ENCODE measurements around the gene ETNK1.
"Not testable (repeated sequence)": the region's sequence is repeated elsewhere in the genome, so short reads cannot be mapped to it uniquely, and the experiment has no call there.

Gene ETNK1

GRCh38 chr12:22686193-22686592, 61.2 kb downstream of the ETNK1 start:
- DNase-seq: no peak

DNA sequence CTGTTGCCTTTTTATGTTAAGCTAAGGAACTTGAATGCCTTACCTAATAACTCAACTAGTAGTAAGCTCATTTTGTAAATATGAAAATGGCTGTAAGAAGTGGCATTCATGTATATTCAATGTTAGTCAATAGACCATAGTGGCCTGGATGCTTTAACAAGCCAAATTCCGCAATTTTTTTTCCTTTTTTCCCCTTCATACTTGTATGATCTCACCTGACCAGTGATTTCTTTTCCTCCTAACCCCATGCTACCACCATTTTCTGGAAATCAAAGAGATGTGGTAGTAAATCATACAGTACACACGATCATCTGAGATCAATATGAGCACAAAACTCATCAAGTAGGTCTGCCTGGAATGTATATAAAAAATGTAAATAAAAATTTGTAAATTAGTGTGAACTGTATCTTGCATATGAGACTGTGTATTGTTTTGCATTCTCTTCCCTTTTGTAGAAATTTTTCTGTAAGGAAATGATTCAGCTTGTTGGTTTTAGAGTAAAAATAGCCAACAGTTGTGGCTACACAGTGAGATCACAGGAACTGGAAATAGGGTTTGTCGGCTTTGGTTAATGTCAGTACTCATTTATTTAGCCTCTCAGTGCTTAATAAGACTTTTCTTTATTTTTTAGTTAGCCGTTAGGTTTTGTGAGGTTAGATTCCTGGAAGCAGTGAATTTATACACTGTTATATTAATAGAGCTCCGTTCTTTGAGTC, 62.5 kb downstream of the ETNK1 start:
- no peak for DNase-seq

DNA sequence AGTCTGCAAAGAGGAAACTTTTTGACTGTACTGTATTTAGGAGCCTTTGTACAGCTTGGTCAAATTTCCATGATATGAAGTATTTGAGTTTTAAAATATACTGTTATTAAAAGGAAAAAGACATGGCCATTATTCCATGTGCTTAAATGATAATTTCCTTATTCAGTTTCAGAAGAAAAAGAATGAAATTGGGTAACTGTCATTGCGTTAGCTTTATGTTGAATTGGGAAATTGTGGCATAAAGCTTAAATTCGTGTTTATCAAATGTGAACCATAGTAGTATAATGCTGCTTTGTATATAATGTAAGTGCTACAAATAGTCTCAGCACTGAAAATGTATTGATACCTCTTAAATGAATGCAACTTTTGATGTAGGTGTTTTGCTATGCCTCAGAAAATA, 64.9 kb downstream of the ETNK1 start:
- no peak for DNase-seq

DNA sequence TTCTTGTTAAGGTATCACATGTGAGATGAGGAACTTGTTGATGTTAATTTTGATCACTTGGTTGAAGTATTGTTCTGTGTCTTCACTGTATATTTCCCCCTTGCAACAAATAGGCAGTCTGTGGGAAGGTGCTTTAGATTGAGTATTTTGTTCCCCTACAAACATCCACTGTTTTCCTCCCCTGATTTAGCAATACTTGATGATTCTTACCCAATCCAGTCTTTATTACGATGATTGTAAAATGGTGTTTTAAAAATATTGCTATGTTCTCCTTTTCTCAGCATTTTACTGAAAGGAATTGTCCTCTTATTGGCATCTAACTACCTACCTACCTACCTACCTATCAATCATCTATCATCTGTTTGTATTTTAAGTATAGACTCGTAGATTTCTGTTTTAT, 66.3 kb downstream of the ETNK1 start:
- no peak for DNase-seq

- DNase-seq: not testable (repeated sequence)
Observed at GRCh38 chr12:22692467-22692866, 67.5 kb downstream of the ETNK1 start.

GRCh38 chr12:22692964-22693555, 68.1 kb downstream of the ETNK1 start:
- DNase-seq: no peak

GRCh38 chr12:22698576-22698975, 73.6 kb downstream of the ETNK1 start:
- no peak for DNase-seq

DNA sequence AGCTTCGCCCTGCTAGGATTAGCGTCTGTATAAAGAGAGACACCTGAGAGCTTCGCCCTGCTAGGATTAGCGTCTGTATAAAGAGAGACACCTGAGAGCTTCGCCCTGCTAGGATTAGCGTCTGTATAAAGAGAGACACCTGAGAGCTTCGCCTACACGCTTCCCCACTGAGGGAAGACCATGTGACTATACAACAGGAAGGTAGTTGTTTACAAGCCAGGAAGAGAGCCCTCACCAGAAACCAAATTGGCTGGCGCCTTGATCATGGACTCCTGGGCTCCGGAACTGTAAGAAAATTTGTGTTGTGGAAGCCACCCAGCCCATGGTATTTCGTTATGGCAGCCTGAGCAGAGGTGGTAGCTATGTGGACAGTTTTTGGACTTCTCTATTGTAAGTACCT, 74.7 kb downstream of the ETNK1 start:
- DNase-seq: not testable (repeated sequence)

DNA sequence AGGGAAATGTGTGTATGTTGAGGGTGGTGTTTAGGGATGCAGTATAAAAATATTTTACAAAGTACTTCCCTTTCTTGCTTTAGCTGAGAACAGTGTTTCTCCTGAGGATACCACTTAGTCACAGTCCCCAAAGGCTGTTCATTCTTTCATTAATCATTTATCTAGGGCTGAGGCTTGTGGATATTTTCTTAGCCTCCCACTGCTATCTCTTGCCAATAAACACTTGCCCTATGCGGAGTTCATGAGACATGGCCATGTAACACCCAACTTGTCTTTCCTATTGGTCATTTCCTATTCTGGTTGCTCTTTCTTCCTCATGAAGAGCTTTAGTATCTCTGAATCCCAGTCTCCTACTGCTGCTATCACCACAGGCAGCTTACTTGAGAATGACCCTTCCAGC, 75.1 kb downstream of the ETNK1 start:
- no peak for DNase-seq

- not testable (repeated sequence) for DNase-seq
Observed at GRCh38 chr12:22701216-22701809, 76.3 kb downstream of the ETNK1 start.

- no peak for DNase-seq
Observed at GRCh38 chr12:22702690-22703089, 77.7 kb downstream of the ETNK1 start.

DNA sequence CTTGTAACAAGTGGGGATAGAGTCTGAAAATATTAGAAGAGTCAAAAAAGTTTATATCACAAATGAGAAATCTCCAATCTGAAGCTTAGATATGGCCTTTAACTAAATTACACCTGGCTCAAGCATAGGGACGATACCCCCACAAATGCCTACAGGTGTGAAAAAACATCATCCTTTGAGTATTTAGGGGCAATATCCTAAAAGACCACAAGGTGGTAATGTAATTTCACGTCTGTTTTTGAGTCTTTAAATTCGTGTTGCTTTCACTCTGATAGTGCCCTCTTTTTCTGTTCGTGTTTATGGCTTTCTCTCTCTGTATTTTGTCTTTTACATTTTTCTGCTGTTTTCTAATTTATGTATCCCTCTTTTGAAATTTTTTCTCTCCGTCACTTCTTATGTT, 84.3 kb downstream of the ETNK1 start:
- no peak for DNase-seq

DNA sequence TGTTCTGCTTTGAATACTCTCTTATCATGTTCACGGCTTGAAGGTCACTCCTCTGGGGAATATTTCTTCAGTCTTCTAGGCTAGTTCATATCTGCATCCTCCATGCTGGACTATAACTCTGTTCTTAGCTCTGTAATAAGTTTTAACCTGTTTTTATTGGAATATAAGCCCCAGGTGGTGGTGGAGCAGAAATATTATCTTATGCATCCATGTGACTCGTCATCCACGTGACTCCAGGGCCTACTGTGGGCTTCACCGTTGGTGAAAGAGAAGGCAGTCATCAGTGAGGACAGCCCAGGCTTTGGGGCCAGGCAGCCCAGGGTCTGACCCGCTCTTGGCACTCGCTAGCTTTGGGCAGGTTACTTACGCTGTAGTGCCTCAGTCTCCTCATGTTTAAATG, 87.1 kb downstream of the ETNK1 start:
- no peak for DNase-seq

GRCh38 chr12:22715254-22715653, 90.3 kb downstream of the ETNK1 start:
- no peak for DNase-seq

DNA sequence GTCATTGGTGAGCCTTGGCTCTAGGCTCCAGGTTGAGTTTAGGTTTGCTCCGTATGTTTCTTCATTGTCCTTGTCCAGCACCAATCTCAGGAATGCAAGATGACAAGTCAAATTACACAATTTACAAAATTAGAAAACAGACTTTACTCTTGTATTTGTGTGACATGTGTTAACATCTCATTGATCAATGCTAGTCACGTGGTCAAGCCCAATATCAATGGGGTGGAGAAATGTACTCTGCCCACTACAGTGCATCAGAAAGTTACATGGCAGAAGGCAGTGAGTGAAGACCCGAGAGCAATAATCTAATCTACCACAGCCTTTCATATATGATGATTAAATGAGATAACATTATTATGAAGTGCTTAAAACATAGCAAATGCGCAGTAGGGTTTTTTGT, 94.8 kb downstream of the ETNK1 start:
- DNase-seq: no peak

GRCh38 chr12:22722081-22722480, 97.1 kb downstream of the ETNK1 start:
- DNase-seq: no peak

- peak in 1 of 56 donors; percentile 2 for DNase-seq
Observed at GRCh38 chr12:22722779-22723178, 97.8 kb downstream of the ETNK1 start.

DNA sequence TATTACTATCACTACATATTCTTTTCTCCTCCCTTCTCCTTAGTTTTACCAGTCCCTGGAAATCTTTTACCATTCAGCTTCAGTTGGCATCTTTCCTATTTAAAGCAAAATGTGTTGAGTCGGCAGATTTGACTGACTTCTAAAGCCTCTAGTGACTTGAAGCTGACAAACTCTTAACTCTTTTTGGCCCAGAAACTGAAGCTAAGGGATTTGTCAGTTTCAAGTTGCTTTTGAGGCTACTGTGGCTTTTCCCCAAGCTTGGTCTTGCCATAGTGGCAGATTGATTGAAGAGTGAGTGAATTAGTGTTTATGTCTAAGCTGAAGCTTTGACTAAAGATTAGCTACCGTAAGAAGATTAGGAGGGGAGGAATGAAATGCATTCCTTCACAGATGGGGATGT, 104.0 kb downstream of the ETNK1 start:
- no peak for DNase-seq

- DNase-seq: no peak
Observed at GRCh38 chr12:22729431-22729956, 104.5 kb downstream of the ETNK1 start.

GRCh38 chr12:22729957-22730443, 105.0 kb downstream of the ETNK1 start:
- DNase-seq: no peak

DNA sequence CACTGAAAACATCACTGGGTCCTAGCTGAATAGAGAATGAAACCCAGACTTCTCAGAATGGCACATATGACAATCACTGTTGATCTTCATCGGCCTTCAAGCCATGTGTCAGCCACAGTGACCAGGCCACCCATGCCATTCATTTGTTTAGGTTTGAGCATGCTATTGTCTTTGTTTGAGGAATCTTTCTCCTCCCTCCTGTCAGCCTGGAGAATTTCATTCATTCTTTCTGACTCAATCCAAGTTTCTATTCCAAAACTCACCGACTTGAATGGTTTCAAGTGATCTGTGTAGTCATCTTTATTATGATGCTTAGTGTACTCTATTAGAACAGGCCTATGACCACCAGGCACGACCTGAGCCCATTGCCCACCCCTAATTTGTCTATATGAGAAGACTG, 106.3 kb downstream of the ETNK1 start:
- no peak for DNase-seq

DNA sequence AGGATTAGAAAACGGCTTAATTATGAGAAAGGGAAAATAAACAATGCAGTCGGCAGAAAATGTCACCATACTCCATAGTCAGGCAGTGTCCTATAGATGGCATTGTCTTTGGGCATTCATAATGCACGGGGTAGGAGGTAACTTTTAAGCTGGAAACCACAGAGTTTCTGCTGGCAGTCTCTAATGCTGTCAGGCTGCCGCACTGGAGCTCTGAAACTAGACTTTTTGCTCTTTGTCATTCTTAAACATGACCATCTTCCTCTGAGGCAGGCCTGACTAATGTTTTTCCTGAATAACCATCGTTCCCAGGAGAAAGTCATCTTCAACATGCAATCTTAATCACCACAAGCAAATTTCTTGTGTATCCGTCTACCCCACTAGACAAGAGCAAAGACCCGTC, 108.8 kb downstream of the ETNK1 start:
- DNase-seq: no peak

DNA sequence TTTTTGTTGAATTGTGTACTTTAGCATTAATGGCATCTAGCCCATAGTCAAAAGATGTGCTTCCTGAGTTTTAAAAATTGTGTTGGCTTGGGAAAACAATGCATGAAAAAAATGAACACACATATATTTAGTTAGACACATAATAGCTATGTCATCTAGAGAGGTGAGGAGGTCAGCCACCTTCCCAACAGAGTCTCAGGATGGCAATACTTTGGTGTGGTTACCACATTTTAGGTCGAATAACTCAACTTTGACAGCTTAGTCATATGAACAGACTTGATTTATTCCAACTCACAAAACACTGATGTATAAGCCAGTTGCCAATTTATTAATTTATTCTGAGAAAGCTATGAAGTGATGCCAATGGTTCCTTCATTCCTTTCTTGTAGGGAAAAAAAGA, 114.0 kb downstream of the ETNK1 start:
- DNase-seq: no peak

Data from nucleus accumbens (tissue), 56 donors.